Placental epithelial cell (primary cell): ENCODE measurements around the gene BCL10. TPM values are rescaled to one million over a fixed set of nuclear protein-coding genes. Genes with fewer than 3 reads are reported as not detected.

Source experiments
- small RNA-seq: library from RNA; depleted of rRNA; stranded (forward); fragments of <200 nt; gene quantifications from one replicate; pipeline ENCODE3, GENCODE V24; 2012
- total RNA-seq: library from RNA; depleted of rRNA; stranded (reverse); fragments of >200 nt; gene quantifications from 2 replicates; pipeline ENCODE4 v1.2.3, GENCODE V29; 2012

Gene BCL10
- total RNA-seq: 28.3 and 30.6 TPM in 2 replicates

GRCh38 chr1:85276215-85276977 lies at the start of gene BCL10:
Gene BCL10, minus strand, starts transcription at chr1:85276632. Its CDS starts 280 bp downstream, at chr1:85276352.

GRCh38 chr1:85259118-85259911 lies 17.1 kb downstream of the BCL10 start, which contains the start of gene C1orf52:
Gene C1orf52, minus strand, starts transcription at chr1:85259662. Its CDS starts 29 bp downstream, at chr1:85259633.

Small RNAs within 50 kb of the gene (small RNA-seq; reads per million reads assigned to genes)
- gene RF00019: not detected

Other genes with a start within 250 kb of the BCL10 start
- 0.39 TPM in 1 of 2 replicates, not detected in the other for gene MCOLN3, start 228.1 kb downstream of the BCL10 start, total RNA-seq
- 4.7 and 9.0 TPM in 2 replicates for gene SYDE2, start 75.6 kb downstream of the BCL10 start, total RNA-seq
- gene C1orf52, start 17.0 kb downstream of the BCL10 start, total RNA-seq: 9.8 and 14.3 TPM in 2 replicates
- 3.9 and 41.6 TPM in 2 replicates for gene DDAH1, start 188.5 kb upstream of the BCL10 start, total RNA-seq